ACHN (cell line): ENCODE measurements around the gene MLPH.

Experiments
- DNase-seq: peaks from one replicate; pipeline ENCODE4 v3.0.0-alpha.2; 2015
- in situ Hi-C: cut with HindIII; loops from 2 replicates; pipeline ENCODE4 v1.10.0; 2017; ENCODE audit warnings: low sequenced_read_pairs, low pct_ligation_motif_present, low pct_unique_long_range_greater_than_20kb

MLPH gene

DNA sequence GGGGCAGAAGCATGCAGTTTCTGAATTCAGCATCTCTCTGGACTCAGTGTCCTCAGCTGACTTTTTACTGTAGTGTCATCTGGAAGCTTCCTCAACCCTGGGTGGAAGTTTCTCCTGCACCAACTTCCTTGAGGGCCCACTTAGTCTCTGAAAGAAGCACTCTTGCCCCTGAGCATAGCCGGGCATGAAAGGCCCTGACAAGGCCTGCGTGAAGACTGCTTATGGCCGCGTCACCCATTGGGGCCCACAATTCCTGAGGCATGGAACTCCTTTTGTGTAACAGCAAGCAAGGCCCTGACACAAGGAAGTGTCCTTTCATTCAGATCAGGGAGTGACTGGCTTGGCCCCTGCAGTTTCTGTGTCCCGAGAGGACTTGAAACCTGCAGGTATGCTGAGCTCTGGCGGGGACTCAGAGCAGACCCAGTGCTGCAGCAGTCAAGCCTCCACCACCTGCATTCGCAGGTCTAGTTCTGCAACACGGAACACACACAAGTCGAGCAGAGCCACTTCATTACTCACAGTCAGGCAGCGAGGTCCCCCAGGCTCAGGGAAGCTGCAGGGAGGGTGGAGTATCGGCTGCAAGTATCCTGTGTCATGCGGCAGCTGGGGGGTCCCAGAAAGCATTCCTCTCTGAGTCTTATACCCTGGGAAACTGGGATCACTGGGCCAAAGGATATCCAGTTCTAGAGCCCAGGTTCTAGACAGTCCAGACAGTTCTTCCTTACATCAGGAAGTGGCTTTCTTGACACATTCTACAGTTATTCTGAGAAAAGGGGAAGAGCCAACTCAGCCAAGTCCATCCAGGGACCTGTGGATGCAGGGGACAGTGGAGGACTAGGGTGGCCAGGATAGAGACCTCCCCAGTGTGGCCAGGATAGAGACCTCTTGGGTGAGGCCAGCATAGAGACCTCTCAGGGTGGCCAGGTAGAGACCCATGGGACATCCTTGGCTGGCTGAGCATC is 43.7 kb downstream of the MLPH start:
- DNase-seq: no peak
- in situ Hi-C loops: no loop called here

DNA sequence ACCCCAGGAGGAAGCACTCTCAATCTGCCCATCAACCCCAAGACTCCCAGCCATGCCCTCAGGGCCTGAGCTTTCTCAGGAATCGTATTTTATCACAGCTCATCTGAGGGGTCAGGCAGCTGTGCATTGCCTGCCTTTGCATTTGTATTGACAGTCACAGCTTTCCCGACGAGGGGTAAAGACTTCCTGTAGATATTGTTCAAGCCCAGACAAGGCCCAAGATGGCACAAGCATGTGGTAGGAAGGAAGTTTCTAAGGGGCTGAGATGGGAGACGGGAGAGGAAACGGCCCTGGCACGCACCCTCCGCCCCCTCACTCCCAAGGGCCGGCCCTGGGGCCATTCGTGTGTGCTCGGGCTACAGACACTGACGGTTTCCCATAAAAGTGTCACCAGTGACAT is 45.1 kb downstream of the MLPH start:
- in situ Hi-C loops: no loop called here

DNA sequence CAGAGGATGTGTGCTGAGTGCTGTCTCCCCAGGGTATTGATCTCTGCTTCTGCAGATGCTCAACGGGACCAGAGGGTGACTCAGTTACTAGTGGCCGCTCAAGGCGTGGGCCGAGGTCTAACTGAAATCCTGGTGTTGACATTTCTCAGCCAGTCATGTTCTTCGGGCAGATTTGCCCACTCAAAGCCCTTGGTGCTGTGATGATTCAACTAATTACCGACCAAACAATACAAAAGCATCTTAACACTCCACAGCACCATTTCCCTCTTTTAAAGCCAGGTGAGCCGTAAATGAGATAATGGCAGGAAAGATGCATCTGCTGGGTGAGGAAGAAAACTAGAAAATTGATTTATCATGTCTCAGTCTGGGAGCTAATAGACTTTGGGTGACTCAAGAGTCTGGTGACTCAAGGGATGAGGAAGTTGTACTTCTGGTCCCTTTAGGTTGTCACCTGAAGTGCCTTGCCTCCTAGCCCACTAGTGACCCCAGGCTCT is 46.7 kb downstream of the MLPH start:
- no peak for DNase-seq
- in situ Hi-C loops: no loop called here

More for the DNA sequence above, 45.1 kb downstream of the MLPH start:
- no peak for DNase-seq

DNA sequence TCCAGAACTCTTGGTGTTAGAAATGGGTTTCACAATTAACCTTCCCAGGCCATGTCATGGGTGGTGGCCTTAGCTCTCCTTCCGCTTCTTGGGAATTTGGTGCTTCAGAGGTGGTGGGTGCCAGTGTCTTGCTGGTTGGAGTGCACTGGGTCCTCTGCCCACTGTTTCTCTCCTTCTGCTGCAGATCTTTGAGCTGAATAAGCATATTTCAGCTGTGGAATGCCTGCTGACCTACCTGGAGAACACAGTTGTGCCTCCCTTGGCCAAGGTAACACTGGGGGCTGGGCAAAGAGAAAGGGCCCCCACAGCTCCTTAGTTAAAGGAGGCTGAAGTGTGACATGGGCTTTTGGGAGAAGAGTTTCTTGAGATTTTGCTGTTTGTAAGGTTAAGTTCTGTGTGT is 47.3 kb downstream of the MLPH start:
- no peak for DNase-seq
- in situ Hi-C loops: no loop called here

DNA sequence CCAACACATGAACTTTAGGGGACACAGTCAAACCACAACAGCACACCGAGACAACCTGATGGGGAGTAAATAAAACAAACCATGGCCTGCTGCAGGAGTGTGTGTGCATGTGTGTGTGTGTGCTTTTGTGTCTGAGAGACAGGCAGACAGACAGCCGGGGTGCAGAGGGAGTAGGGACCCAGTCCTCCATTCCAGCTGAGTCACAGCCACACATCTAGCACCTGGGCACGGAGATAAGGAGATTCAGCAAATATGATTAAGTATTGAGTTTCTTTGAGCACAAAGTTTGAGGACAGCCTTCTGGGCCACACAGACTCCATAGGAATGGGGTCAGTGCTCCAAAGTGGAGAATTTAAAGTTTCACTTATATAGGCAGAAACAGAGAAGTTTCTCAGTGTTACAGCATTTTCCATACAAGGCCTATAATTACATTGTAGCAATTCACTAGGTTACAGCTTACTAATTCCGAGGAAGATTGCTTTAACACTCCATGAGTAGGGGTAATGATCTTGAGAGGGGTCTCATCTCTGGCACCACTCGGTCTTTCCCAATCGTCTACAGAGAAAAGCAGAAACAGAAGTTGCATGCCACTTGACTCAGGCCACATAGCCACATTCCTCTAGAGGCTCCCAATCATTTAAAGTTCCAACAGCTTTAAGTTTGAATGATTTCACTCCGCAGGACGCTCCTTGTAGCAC is 48.5 kb downstream of the MLPH start:
- no peak for DNase-seq
- in situ Hi-C loops: no loop called here

DNA sequence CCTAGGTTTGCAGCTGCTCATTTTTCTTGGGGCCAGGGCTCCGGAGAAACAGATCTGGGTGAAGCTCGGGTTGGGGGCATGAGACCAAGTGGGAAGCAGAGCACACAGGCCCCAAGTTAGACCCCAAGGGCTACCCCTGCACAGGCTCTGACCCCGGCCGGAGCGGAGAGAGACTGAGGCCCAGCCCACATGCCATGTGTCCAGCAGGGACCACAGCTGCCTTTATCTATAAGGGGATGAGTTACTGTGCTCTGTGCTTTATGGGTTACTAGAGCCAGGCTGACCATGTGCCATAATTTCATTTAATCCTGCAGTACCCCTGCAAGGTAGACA is 49.0 kb downstream of the MLPH start:
- in situ Hi-C loops: no loop called here
- no peak for DNase-seq

DNA sequence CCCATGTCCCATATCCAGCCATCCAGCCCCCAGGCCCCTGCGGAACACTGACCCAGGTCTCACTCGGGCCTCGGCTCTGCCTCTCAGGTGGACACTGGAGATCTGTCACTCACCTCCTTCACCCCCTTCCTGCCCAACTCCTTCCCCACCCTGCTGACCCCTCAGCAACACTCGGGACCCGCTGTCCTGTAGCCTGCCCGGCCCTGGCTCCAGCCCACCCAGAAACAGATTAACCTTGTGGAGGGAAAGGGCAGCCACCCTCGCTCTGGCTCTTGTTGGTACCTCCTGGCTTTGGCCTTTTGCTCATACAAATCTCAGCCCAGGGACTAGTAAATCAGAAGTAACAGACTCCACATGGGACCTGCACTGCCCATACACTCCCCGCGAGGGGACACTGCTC is 49.6 kb downstream of the MLPH start:
- DNase-seq: no peak
- in situ Hi-C loops: no loop called here

DNA sequence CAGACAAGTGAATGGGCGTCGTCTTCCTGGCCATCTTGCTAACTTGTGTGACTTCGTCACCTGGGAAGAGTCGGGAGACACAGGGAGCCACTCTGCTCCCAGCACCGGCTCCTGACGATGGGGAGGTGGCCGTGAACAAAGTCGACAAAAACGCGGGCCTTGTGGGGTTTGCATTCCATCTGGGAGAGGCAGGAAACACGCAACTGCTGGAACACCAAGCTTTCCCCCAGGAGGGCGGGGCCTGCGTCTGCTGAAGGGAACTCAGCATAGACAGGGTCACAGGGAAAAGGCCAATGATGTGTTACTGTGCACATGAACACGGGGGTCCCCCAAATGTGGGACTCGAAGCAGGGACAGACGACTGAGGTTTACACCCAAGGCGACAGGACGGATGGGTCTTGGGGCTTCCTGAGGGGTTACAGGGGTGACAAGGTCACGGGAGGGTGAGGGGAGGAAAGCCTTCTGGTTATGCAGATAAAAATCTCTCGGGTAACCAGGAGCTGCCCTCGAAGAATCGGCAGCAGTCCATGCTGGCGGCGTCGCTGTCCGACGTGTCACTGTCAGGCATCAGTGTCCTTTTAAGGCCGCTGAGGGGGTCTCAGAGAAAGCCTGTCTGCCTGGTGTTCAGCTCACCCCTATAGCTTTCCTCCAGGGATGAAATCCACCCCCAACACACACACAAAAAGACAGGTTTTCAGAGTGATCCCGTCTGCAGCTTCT is 51.1 kb downstream of the MLPH start:
- no peak for DNase-seq
- in situ Hi-C loops: no loop called here

DNA sequence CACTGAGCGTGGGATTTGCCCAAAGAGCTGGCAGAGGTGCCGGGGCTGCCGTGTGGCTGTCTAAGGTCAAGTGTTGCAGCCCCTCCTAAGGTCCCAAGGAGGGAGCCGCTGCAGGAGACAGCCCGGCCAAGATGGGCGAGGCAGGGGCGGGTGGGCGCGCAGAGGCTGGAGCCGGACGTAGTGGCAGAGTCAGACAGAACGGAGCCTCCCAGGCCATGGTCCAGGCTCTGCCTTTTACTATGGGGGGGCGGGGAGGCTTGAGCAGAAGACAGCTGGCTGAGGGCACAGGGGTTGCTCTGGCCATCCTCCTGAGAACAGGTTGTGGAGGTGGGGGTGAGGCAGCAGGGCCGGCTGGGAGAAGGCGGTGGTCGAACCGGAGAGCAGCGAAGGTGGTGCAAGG is 51.9 kb downstream of the MLPH start:
- in situ Hi-C loops: no loop called here
- DNase-seq: no peak

DNA sequence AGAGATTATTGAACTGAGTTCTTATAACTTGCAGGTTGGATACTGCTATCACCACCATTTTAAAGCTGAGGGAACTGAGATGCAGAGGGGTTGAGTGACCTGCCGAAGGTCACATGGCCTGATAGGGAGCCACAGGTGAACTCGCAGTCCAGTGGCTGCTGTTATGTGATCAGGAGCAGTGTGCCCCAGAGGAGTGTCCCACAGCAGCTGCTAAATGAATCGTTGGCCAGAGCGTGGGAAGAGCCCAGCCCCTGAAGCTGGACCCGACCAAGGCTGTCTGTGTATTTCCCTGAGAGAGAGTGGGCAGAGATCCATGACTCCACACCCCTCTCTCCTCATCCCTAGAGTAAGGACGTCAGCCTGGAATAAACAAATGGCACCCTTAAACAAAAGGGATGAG is 52.6 kb downstream of the MLPH start:
- in situ Hi-C loops: no loop called here
- no peak for DNase-seq

DNA sequence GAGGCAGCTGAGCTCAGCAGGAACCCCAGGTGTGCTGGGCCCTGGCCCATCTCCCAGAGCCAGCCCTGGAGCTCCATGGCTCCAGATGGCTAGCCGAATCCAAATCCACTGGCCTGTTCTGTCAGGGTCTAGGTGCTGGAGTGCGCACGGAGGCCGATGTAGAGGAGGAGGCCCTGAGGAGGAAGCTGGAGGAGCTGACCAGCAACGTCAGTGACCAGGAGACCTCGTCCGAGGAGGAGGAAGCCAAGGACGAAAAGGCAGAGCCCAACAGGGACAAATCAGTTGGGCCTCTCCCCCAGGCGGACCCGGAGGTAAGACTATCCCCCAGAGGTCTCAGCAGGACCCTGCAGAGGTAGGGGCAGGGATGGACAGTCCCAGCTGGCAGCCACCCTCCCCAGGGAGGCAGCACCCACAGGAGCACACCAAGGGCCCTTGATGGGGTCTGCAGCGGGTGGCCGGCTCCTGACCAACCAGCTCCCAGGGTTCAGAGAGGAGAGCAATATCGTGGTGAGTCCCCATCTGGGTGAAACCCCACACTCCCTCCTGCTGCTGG is 53.2 kb downstream of the MLPH start:
- in situ Hi-C loops: no loop called here

DNA sequence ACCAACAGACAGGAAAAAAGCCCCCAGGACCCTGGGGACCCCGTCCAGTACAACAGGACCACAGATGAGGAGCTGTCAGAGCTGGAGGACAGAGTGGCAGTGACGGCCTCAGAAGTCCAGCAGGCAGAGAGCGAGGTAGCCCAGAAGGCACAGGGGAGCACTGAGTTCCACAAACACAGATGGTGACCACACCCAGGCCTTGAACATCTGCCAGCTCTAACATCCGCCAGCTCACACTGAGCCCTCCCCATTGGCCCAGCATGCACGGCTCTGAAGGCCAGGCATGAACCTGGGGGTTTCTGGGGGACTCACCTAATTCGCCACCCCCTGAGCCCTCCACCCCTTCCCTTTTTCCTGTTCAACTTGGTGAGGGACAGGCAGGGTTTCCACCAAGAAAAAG is 53.8 kb downstream of the MLPH start:
- no peak for DNase-seq
- in situ Hi-C loops: no loop called here

More for the DNA sequence above, 53.2 kb downstream of the MLPH start:
- DNase-seq: no peak

DNA sequence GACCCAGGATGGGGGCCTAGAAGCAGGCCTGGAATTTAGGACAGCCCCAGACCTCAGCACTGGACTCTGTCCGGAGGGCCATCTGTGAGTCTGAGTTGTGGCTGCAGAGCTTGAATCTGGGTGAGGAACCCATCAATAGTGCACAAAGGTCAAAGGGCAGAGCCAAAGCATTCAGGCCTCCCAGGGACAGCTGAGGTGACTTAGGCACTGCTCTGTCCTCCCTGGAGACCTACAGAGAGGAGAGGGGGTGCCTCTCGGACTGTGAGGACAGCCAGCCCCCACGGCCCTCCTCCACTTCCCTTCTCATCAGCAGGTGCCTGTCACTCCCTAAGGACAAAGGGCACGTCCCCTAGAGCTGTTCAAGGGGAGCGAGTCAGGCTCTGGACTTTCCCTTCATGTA is 54.2 kb downstream of the MLPH start:
- in situ Hi-C loops: no loop called here
- no peak for DNase-seq

DNA sequence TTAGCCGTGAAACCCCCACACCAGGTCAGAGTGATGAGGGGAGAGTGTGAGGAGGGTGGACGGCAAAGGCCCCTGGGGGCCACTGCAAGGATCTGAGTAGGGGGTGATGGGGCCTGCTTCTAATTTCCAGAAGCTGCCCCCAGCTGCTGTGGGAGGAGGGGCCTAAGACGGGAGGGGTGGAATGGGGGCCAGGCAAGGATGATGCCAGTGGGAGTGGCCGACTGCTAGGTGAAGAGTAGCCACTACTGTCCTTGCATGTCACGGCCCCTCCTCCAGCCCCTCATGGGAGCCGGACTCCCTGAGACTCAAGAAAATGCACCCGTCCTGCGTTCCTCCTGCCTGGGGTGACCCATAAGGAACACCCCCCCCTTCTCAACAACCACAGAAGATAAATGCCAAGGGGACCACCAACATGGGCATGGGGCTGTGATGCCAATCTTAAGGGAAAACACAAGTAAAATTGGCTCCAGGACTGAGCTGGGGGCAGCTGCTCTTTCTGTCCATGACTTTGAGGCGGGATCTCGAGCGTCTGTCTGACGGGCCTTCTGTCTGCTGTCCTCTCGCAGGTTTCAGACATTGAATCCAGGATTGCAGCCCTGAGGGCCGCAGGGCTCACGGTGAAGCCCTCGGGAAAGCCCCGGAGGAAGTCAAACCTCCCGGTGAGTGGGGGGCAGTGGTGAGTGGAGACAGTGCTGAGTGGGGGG is 55.1 kb downstream of the MLPH start:
- no peak for DNase-seq
- in situ Hi-C loops: no loop called here

DNA sequence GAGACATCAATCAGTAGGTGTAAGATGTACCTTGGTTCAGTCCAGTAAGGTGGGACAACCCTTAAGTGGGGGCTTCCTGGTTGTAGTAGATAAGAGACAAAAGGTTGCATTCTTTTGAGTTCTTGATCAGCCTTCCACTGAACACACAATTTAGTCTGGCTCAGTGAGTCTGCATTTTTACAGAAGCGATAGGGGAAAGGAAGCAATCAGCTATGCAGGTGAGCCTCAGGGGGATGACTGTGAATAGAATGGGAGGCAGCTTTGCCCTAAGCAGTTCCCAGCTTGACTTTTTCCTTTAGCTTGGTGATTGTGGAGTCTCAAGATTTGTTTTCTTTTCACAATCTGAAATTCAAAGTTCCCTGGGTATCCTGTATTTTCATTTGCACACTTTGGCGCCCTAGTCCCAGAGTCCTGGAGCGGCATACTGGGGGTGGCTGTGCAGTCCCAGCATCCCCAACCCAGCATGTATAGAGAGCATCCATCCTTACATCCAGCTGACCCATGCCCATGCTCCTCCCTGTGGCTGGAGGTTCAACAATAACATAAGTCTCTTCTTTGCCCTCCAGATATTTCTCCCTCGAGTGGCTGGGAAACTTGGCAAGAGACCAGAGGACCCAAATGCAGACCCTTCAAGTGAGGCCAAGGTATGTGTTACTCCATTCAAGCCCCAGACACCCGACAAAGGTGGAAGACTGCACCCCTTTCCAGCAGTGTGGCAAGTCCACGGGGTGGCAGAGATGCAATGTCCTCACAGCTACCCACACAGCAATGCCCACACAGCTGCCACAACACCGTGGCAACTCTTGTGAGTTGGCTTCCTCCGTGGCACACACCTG is 59.2 kb downstream of the MLPH start:
- in situ Hi-C loops: no loop called here
- no peak for DNase-seq

DNA sequence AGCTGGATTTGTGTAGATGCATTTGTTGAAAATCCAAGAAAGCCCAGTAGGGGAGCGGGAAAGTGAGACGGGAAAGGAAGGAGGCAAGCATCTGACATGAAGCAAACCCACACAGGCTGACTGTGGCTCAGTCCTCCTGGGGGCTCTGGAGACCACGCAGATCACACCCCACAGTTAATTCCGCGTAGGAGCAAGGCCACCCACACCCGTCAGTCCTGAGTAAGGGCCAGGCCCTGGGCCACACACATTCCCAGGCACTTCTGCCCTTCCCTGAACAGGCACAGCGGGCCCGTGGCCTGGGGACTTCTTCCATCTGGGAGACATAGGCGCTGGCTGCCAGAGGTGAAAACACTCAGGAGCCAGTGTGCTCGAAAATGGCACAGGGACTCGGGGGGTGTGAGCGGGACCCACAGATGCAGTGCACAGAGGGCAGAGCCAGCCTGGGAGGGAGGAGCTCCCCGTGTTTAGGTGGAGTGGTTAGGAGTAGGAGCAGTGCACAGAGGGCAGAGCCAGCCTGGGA is 59.9 kb downstream of the MLPH start:
- DNase-seq: no peak
- in situ Hi-C loops: no loop called here

DNA sequence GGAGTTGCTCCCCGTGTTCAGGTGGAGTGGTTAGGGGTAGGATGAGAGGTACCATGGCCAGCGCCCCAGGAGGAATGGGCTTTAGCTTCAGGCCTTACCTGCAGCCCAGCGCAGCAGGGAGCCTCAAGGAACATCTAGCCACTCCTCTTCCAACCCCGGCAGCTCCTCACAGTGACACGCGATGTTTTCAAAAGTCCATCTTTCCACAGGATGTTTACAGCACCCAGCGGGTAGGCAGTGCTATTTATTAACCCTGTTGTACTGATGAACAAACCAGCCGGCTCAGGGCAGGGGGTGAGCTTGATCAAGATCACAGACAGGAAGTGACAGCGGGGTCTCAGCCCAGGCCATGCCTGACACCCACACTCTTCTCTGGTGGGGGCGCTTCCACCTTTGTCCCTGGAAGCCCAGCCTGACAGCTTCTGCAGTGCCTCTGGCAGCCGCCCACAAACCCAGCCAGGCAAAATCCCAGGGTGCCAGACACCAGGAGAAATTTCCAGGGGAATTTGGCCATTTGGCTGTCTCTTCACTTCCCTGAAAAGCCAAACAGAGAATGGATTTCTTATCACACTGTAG is 60.9 kb downstream of the MLPH start:
- peak; percentile 15 for DNase-seq
- in situ Hi-C loops: no loop called here
